ENCODE results near the gene CBFB. TPM values are rescaled to one million over a fixed set of nuclear protein-coding genes. Genes with fewer than 3 reads are reported as not detected.

CBFB gene
- polyA plus RNA-seq, 1 donor (not counting 4 experiments of a cell fraction or from before 2014, with no cell fraction given), result 39.7 TPM

- no peak for TF ChIP-seq EZH2 (IDR thresholded peaks at IDR 0.05; ENCODE audit: low read length)
- no peak for TF ChIP-seq CTCF (optimal IDR thresholded peaks at IDR 0.05 in 1 of 3, IDR thresholded peaks at IDR 0.05 in 1 of 3, conservative IDR thresholded peaks at IDR 0.05 in 1 of 3; ENCODE audit: extremely low read depth in 1 of 3, insufficient read depth in 2 of 3, low read length in 3 of 3)
- no peaks in the 10 kb centered on the region for H3K9me3 ChIP-seq (ENCODE audit: control insufficient read depth, low read depth, low read length)
- no peak overlapping the region for H3K9ac ChIP-seq (ENCODE audit: control insufficient read depth, extremely low read depth, insufficient read depth, low read length)
- no peaks in the 10 kb centered on the region for H3K79me2 ChIP-seq (ENCODE audit: control insufficient read depth, insufficient read depth, low read length)
- H4K20me1 ChIP-seq (ENCODE audit: control insufficient read depth, extremely low read depth, insufficient read depth, low read length), result no peaks in the 10 kb centered on the region
- no peak overlapping the region for H3K4me2 ChIP-seq (ENCODE audit: control insufficient read depth, extremely low read depth, insufficient read depth, low read depth, low read length)
- peaks cover 8% of the 10 kb centered on the region for H3K4me1 ChIP-seq (ENCODE audit: control insufficient read depth, extremely low read depth, insufficient read depth, low read length)
- H3K9me1 ChIP-seq (ENCODE audit: control insufficient read depth, extremely low read depth, insufficient read depth, low read length), result no peaks in the 10 kb centered on the region
- dilution Hi-C loops (cut with MboI; ENCODE audit: extremely low pct_ligation_motif_present, low sequenced_read_pairs), result no loop called here
- no peak overlapping the region for H3K4me3 ChIP-seq (ENCODE audit: control insufficient read depth in 2 of 3, extremely low read depth in 1 of 3, insufficient read depth in 2 of 3, low read depth in 1 of 3, low read length in 3 of 3)
- FAIRE-seq (no peak), DNase-seq (ENCODE audit: low read depth, low spot score) (no peak)
- H3K27me3 ChIP-seq (ENCODE audit: control insufficient read depth, extremely low read depth, insufficient read depth, low read length), result no peaks in the 10 kb centered on the region
- no peak overlapping the region for H3K27ac ChIP-seq (ENCODE audit: control insufficient read depth, insufficient read depth, low read length)
- H2AFZ ChIP-seq (ENCODE audit: control insufficient read depth, low read length), result no peak overlapping the region
- no peaks in the 10 kb centered on the region for H3K36me3 ChIP-seq (ENCODE audit: control insufficient read depth in 2 of 2, extremely low read depth in 1 of 2, insufficient read depth in 2 of 2, low read length in 2 of 2)
These were observed 32.5 kb upstream of the CBFB start for GRCh38 chr16:66996324-66996982.

- dilution Hi-C loops (cut with MboI; ENCODE audit: extremely low pct_ligation_motif_present, low sequenced_read_pairs), result no loop called here
- no peak for DNase-seq (ENCODE audit: low read depth, low spot score)
- no peak for TF ChIP-seq EZH2 (IDR thresholded peaks at IDR 0.05; ENCODE audit: low read length)
- no peak for TF ChIP-seq CTCF (optimal IDR thresholded peaks at IDR 0.05 in 1 of 3, IDR thresholded peaks at IDR 0.05 in 1 of 3, conservative IDR thresholded peaks at IDR 0.05 in 1 of 3; ENCODE audit: extremely low read depth in 1 of 3, insufficient read depth in 2 of 3, low read length in 3 of 3)
- Histone ChIP-seq H3K9me1 (ENCODE audit: control insufficient read depth, extremely low read depth, insufficient read depth, low read length) (no peaks in the 10 kb centered on the region), H3K27me3 (ENCODE audit: control insufficient read depth, extremely low read depth, insufficient read depth, low read length) (no peaks in the 10 kb centered on the region), H3K36me3 (ENCODE audit: control insufficient read depth in 2 of 2, extremely low read depth in 1 of 2, insufficient read depth in 2 of 2, low read length in 2 of 2) (no peaks in the 10 kb centered on the region), H3K4me1 (ENCODE audit: control insufficient read depth, extremely low read depth, insufficient read depth, low read length) (peaks cover 8% of the 10 kb centered on the region), H4K20me1 (ENCODE audit: control insufficient read depth, extremely low read depth, insufficient read depth, low read length) (no peaks in the 10 kb centered on the region), H3K4me2 (ENCODE audit: control insufficient read depth, extremely low read depth, insufficient read depth, low read depth, low read length) (no peak overlapping the region), H3K4me3 (ENCODE audit: control insufficient read depth in 2 of 3, extremely low read depth in 1 of 3, insufficient read depth in 2 of 3, low read depth in 1 of 3, low read length in 3 of 3) (no peak overlapping the region), H3K9ac (ENCODE audit: control insufficient read depth, extremely low read depth, insufficient read depth, low read length) (no peak overlapping the region), H3K79me2 (ENCODE audit: control insufficient read depth, insufficient read depth, low read length) (no peaks in the 10 kb centered on the region), H2AFZ (ENCODE audit: control insufficient read depth, low read length) (no peak overlapping the region), H3K27ac (ENCODE audit: control insufficient read depth, insufficient read depth, low read length) (no peak overlapping the region), H3K9me3 (ENCODE audit: control insufficient read depth, low read depth, low read length) (no peaks in the 10 kb centered on the region)
- no peak for FAIRE-seq
These were observed 32.0 kb upstream of the CBFB start for GRCh38 chr16:66996983-66997358.
